HG03558 (cell line): ENCODE results near the gene PNPLA8.
"Not testable (repeated sequence)": the region's sequence is repeated elsewhere in the genome, so short reads cannot be mapped to it uniquely, and the experiment has no call there.

Experiments used
- ATAC-seq: cut with Tn5 transposase; IDR thresholded peaks from one replicate; pipeline ENCODE4 v1.9.1; 2021; ENCODE audit warnings: moderate number of reproducible peaks; ENCODE audit not compliant: unreplicated experiment; ENCODE audit errors: extremely low read depth

The PNPLA8 gene

GRCh38 chr7:108484137-108484536 lies 41.8 kb downstream of the PNPLA8 start:
- no peak for ATAC-seq

GRCh38 chr7:108480311-108480710 lies 45.6 kb downstream of the PNPLA8 start:
- ATAC-seq = no peak

GRCh38 chr7:108479751-108480150 lies 46.2 kb downstream of the PNPLA8 start:
- no peak for ATAC-seq

- ATAC-seq = no peak
These were observed 46.8 kb downstream of the PNPLA8 start for GRCh38 chr7:108479118-108479517.

GRCh38 chr7:108468246-108468645 lies 57.7 kb downstream of the PNPLA8 start:
- ATAC-seq = no peak

- no peak for ATAC-seq
These were observed 58.5 kb downstream of the PNPLA8 start for GRCh38 chr7:108467391-108467790.

- not testable (repeated sequence) for ATAC-seq
These were observed 59.6 kb downstream of the PNPLA8 start for GRCh38 chr7:108466322-108466721.

GRCh38 chr7:108464743-108465142 lies 61.2 kb downstream of the PNPLA8 start:
- ATAC-seq = no peak

- no peak for ATAC-seq
These were observed 62.3 kb downstream of the PNPLA8 start for GRCh38 chr7:108463613-108464012.

- no peak for ATAC-seq
These were observed 64.1 kb downstream of the PNPLA8 start for GRCh38 chr7:108461840-108462239.

GRCh38 chr7:108460964-108461363 lies 65.0 kb downstream of the PNPLA8 start:
- ATAC-seq = no peak

- ATAC-seq = no peak
These were observed 65.9 kb downstream of the PNPLA8 start for GRCh38 chr7:108459922-108460551.

- ATAC-seq = no peak
These were observed 68.1 kb downstream of the PNPLA8 start for GRCh38 chr7:108457871-108458270.

- no peak for ATAC-seq
These were observed 68.9 kb downstream of the PNPLA8 start for GRCh38 chr7:108456845-108457540.

GRCh38 chr7:108455998-108456677 lies 69.8 kb downstream of the PNPLA8 start, which contains the start of gene NRCAM:
NRCAM (minus strand) TSS chr7:108456436; CDS start chr7:108240064, 216,372 bp downstream.
- no peak for ATAC-seq

- no peak for ATAC-seq
These were observed 70.4 kb downstream of the PNPLA8 start for GRCh38 chr7:108455551-108455997.

- ATAC-seq = no peak
These were observed 71.0 kb downstream of the PNPLA8 start for GRCh38 chr7:108454674-108455550.

GRCh38 chr7:108454317-108454673 lies 71.6 kb downstream of the PNPLA8 start:
- ATAC-seq = no peak

- no peak for ATAC-seq
These were observed 72.6 kb downstream of the PNPLA8 start for GRCh38 chr7:108453320-108453719.

- no peak for ATAC-seq
These were observed 73.2 kb downstream of the PNPLA8 start for GRCh38 chr7:108452707-108453106.
